ENCODE data around the gene AIG1. TPM values are rescaled to one million over a fixed set of nuclear protein-coding genes. Genes with fewer than 3 reads are reported as not detected.

Gene AIG1
- total RNA-seq, 1 experiment from 2014 or later, result 51.1 TPM

DNA sequence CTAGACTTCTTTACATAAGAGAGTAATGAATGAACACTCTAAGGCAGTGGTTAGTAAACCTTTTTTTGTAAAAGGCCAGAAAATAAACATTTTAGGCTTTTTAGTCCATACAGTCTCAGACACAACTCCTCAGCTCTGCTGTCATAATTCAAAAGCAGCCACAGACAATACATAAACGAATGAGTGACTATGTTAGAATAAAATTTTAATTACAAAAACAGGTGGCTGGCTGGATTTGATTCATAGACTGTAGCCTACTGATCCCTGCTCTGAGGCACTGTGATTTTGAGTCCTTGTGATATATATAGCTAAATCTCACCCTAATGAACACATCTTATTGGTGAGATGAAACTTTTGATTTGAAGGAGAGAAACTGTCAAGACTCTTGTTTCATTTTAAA is 155.1 kb downstream of the AIG1 start:
- Histone ChIP-seq H4K20me1 (ENCODE audit: insufficient read depth) (no peaks in the 10 kb centered on the region), H3K4me3 (replicated peaks in 1 of 2; ENCODE audit: low read depth in 1 of 2, low read length in 2 of 2) (no peak overlapping the region), H3K9ac (ENCODE audit: low read length) (no peak overlapping the region), H3K27ac (ENCODE audit: low read depth, low read length) (no peak overlapping the region), H3K4me1 (ENCODE audit: control insufficient read depth in 1 of 2, insufficient read depth in 2 of 2, low read length in 2 of 2) (no peaks in the 10 kb centered on the region), H3K9me3 (ENCODE audit: control insufficient read depth in 1 of 2, insufficient read depth in 1 of 2, low read depth in 1 of 2, low read length in 2 of 2) (no peaks in the 10 kb centered on the region), H3K27me3 (ENCODE audit: insufficient read depth, low read length) (no peaks in the 10 kb centered on the region), H3K9me2 (ENCODE audit: insufficient read depth) (no peaks in the 10 kb centered on the region), H3K79me2 (ENCODE audit: insufficient read depth, low read length) (no peaks in the 10 kb centered on the region), H2AFZ (ENCODE audit: low read depth, low read length, poor library complexity, severe bottlenecking) (no peak overlapping the region), H3K36me3 (ENCODE audit: control insufficient read depth in 1 of 2, insufficient read depth in 2 of 2, low read length in 2 of 2) (no peaks in the 10 kb centered on the region), H3K4me2 (ENCODE audit: low read length) (no peak overlapping the region)
- RAD21 ChIA-PET (ENCODE audit: low non-redundant PET in 1 of 2, low total read pairs in 2 of 2, uncharacterized antibody in 2 of 2, unreplicated experiment in 2 of 2), result no interaction called here
- no peak for ATAC-seq
- CTCF ChIA-PET, result interaction anchor here (1.5 kb wide), 1 partner anchor 17 kb away, joined by 4 read pairs; no protein-coding TSS in a partner anchor
- intact Hi-C loops (cut with micrococcal nuclease), result no loop called here
- DNase-seq (ENCODE audit: low read depth, low spot score), result no peak
- no TSS peak for BruUV-seq (replicated peaks)
- POLR2A ChIA-PET, result no interaction called here
- TF ChIP-seq JUND (IDR thresholded peaks at IDR 0.05), result no peak
- no peak for TF ChIP-seq SRF (IDR thresholded peaks at IDR 0.05; ENCODE audit: low read depth)
- TF ChIP-seq, protein P1, sequence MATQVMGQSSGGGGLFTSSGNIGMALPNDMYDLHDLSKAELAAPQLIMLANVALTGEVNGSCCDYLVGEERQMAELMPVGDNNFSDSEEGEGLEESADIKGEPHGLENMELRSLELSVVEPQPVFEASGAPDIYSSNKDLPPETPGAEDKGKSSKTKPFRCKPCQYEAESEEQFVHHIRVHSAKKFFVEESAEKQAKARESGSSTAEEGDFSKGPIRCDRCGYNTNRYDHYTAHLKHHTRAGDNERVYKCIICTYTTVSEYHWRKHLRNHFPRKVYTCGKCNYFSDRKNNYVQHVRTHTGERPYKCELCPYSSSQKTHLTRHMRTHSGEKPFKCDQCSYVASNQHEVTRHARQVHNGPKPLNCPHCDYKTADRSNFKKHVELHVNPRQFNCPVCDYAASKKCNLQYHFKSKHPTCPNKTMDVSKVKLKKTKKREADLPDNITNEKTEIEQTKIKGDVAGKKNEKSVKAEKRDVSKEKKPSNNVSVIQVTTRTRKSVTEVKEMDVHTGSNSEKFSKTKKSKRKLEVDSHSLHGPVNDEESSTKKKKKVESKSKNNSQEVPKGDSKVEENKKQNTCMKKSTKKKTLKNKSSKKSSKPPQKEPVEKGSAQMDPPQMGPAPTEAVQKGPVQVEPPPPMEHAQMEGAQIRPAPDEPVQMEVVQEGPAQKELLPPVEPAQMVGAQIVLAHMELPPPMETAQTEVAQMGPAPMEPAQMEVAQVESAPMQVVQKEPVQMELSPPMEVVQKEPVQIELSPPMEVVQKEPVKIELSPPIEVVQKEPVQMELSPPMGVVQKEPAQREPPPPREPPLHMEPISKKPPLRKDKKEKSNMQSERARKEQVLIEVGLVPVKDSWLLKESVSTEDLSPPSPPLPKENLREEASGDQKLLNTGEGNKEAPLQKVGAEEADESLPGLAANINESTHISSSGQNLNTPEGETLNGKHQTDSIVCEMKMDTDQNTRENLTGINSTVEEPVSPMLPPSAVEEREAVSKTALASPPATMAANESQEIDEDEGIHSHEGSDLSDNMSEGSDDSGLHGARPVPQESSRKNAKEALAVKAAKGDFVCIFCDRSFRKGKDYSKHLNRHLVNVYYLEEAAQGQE (IDR thresholded peaks at IDR 0.05; ENCODE audit: low read depth), result no peak
- TF ChIP-seq, protein P2, sequence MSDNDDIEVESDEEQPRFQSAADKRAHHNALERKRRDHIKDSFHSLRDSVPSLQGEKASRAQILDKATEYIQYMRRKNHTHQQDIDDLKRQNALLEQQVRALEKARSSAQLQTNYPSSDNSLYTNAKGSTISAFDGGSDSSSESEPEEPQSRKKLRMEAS (IDR thresholded peaks at IDR 0.05), result no peak
- TF ChIP-seq, protein P3, sequence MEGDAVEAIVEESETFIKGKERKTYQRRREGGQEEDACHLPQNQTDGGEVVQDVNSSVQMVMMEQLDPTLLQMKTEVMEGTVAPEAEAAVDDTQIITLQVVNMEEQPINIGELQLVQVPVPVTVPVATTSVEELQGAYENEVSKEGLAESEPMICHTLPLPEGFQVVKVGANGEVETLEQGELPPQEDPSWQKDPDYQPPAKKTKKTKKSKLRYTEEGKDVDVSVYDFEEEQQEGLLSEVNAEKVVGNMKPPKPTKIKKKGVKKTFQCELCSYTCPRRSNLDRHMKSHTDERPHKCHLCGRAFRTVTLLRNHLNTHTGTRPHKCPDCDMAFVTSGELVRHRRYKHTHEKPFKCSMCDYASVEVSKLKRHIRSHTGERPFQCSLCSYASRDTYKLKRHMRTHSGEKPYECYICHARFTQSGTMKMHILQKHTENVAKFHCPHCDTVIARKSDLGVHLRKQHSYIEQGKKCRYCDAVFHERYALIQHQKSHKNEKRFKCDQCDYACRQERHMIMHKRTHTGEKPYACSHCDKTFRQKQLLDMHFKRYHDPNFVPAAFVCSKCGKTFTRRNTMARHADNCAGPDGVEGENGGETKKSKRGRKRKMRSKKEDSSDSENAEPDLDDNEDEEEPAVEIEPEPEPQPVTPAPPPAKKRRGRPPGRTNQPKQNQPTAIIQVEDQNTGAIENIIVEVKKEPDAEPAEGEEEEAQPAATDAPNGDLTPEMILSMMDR (IDR thresholded peaks at IDR 0.05 in 2 of 3, conservative IDR thresholded peaks at IDR 0.05 in 1 of 3; ENCODE audit: borderline replicate concordance in 1 of 3, insufficient read depth in 1 of 3, low read depth in 2 of 3, low read length in 2 of 3), result no peak
- no peak for TF ChIP-seq POLR2AphosphoS5 (IDR thresholded peaks at IDR 0.05; ENCODE audit: low read depth, low read length)
- TF ChIP-seq, protein P4, sequence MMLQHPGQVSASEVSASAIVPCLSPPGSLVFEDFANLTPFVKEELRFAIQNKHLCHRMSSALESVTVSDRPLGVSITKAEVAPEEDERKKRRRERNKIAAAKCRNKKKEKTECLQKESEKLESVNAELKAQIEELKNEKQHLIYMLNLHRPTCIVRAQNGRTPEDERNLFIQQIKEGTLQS (IDR thresholded peaks at IDR 0.05), result no peak
- TF ChIP-seq ZNF274 (IDR thresholded peaks at IDR 0.05; ENCODE audit: low read depth, low read length), result no peak
- no peak for TF ChIP-seq CBX3 (IDR thresholded peaks at IDR 0.05; ENCODE audit: low read depth)
- TF ChIP-seq, protein P5, sequence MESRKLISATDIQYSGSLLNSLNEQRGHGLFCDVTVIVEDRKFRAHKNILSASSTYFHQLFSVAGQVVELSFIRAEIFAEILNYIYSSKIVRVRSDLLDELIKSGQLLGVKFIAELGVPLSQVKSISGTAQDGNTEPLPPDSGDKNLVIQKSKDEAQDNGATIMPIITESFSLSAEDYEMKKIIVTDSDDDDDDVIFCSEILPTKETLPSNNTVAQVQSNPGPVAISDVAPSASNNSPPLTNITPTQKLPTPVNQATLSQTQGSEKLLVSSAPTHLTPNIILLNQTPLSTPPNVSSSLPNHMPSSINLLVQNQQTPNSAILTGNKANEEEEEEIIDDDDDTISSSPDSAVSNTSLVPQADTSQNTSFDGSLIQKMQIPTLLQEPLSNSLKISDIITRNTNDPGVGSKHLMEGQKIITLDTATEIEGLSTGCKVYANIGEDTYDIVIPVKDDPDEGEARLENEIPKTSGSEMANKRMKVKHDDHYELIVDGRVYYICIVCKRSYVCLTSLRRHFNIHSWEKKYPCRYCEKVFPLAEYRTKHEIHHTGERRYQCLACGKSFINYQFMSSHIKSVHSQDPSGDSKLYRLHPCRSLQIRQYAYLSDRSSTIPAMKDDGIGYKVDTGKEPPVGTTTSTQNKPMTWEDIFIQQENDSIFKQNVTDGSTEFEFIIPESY (IDR thresholded peaks at IDR 0.05; ENCODE audit: extremely low read depth, insufficient replicate concordance, low read length), result no peak
